GM18951 (cell line): ENCODE data around the gene PTPRM.

Experiments
- POLR2A ChIP-seq: IDR thresholded peaks from 4 replicates; pipeline ENCODE4 v1.6.1; 2011; ENCODE audit warnings: mild to moderate bottlenecking; ENCODE audit not compliant: insufficient read length, insufficient read depth; ENCODE audit errors: extremely low read depth
- in situ Hi-C: fragments of 300-500 bp; cut with MboI; formaldehyde crosslinking; loops from one replicate; pipeline ENCODE4 v1.12.0; 2022; ENCODE audit warnings: low sequenced_read_pairs, mixed read lengths, inconsistent platforms; ENCODE audit not compliant: unreplicated experiment

Gene PTPRM

GRCh38 chr18:8081872-8082553, 514.9 kb downstream of the PTPRM start:
- in situ Hi-C loops = no loop called here
- no peak for TF ChIP-seq POLR2A

GRCh38 chr18:8084160-8084559, 517.0 kb downstream of the PTPRM start:
- in situ Hi-C loops = no loop called here
- no peak for TF ChIP-seq POLR2A

- no peak for TF ChIP-seq POLR2A
- in situ Hi-C loops = no loop called here
Observed at GRCh38 chr18:8088626-8089025, 521.5 kb downstream of the PTPRM start.

- in situ Hi-C loops = no loop called here
- TF ChIP-seq POLR2A = no peak
Observed at GRCh38 chr18:8091035-8091434, 523.9 kb downstream of the PTPRM start.

- in situ Hi-C loops = no loop called here
- TF ChIP-seq POLR2A = no peak
Observed at GRCh38 chr18:8095947-8096570, 528.9 kb downstream of the PTPRM start.

- in situ Hi-C loops = no loop called here
- TF ChIP-seq POLR2A = no peak
Observed at GRCh38 chr18:8097399-8097798, 530.3 kb downstream of the PTPRM start.

- in situ Hi-C loops = no loop called here
- no peak for TF ChIP-seq POLR2A
Observed at GRCh38 chr18:8097927-8098326, 530.8 kb downstream of the PTPRM start.

GRCh38 chr18:8106603-8107002, 539.5 kb downstream of the PTPRM start:
- no peak for TF ChIP-seq POLR2A
- in situ Hi-C loops = no loop called here

- in situ Hi-C loops = no loop called here
- TF ChIP-seq POLR2A = no peak
Observed at GRCh38 chr18:8107426-8107825, 540.3 kb downstream of the PTPRM start.

GRCh38 chr18:8114480-8114879, 547.4 kb downstream of the PTPRM start:
- in situ Hi-C loops = no loop called here
- TF ChIP-seq POLR2A = no peak

- no peak for TF ChIP-seq POLR2A
- in situ Hi-C loops = no loop called here
Observed at GRCh38 chr18:8116341-8117005, 549.4 kb downstream of the PTPRM start.

GRCh38 chr18:8117006-8117371, 549.9 kb downstream of the PTPRM start:
- in situ Hi-C loops = no loop called here
- no peak for TF ChIP-seq POLR2A

- in situ Hi-C loops = no loop called here
- TF ChIP-seq POLR2A = no peak
Observed at GRCh38 chr18:8121101-8121500, 554.0 kb downstream of the PTPRM start.

GRCh38 chr18:8121942-8122480, 554.9 kb downstream of the PTPRM start:
- TF ChIP-seq POLR2A = no peak

More at GRCh38 chr18:8121942-8122480, 554.9 kb downstream of the PTPRM start:
- in situ Hi-C loops = no loop called here
